Measurements from ENCODE around the gene GNAI3.

GRCh38 chr1:109620841-109621286 lies 72.4 kb downstream of the GNAI3 start:
- TF ChIP-seq, protein P1, sequence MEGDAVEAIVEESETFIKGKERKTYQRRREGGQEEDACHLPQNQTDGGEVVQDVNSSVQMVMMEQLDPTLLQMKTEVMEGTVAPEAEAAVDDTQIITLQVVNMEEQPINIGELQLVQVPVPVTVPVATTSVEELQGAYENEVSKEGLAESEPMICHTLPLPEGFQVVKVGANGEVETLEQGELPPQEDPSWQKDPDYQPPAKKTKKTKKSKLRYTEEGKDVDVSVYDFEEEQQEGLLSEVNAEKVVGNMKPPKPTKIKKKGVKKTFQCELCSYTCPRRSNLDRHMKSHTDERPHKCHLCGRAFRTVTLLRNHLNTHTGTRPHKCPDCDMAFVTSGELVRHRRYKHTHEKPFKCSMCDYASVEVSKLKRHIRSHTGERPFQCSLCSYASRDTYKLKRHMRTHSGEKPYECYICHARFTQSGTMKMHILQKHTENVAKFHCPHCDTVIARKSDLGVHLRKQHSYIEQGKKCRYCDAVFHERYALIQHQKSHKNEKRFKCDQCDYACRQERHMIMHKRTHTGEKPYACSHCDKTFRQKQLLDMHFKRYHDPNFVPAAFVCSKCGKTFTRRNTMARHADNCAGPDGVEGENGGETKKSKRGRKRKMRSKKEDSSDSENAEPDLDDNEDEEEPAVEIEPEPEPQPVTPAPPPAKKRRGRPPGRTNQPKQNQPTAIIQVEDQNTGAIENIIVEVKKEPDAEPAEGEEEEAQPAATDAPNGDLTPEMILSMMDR (IDR thresholded peaks at IDR 0.05; ENCODE audit: low read depth, low read length, poor library complexity, severe bottlenecking), result no peak
- TF ChIP-seq EZH2phosphoT487 (IDR thresholded peaks at IDR 0.05; ENCODE audit: borderline replicate concordance, low read length), result no peak
